ENCODE measurements around the gene PRCD.

The PRCD gene

DNA sequence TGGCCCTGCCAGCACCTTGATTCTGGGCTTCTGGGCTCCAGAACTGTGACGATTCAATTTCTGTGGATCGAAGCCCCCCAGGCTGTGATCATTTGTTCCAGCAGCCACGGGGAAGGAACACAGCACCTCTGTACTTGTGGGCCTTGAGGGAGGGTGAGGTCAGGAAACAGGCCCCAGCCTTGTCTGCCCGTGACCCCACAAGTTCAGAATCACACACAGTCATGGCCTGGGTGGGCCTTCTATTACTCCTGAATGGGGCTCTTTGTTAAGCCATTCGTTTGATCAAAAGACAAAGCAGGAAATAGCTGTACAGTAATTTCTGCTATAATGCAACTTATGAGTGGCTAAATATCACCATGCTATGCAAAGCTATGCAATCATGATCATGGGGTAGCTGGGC is 35.7 kb downstream of the PRCD start:
- no peak for DNase-seq

DNA sequence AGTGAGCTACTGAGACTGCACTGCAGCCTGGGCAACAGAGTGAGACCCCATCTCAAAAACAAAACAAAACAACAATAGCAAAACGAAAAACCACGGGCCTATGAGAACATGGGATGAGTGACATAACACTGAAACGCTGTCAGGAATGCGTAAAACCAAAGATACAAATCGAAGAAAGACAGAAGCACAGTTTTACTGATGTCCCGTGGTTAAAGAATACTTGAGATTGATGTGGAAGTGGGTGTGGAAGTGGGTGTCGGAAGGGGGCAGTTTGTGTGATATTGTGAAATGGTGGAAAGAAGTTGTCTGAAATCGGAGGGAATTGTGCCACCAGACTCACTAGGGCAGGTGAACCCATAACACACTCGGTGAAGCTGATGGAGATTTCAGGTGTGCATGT is 36.3 kb downstream of the PRCD start:
- no peak for DNase-seq

DNA sequence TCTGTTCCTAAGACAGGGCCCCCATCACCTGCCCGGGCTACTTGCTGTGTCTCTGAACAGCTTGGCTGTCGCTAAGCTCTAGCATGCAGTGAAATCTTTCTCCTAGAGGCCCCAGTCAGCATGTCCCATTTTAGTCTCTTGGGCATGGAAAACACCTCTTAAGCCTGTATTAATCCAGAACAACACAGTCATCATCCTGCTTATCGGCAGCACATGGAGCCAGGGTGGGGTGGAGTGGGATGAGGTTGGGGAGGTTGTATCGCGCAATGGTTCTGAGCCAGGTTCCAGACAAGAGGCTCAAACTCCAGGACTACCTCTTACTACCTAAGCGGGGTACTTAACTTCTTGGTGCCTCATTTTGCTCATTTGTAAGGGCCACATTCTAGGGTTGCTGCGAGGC is 38.0 kb downstream of the PRCD start:
- DNase-seq: no peak

DNA sequence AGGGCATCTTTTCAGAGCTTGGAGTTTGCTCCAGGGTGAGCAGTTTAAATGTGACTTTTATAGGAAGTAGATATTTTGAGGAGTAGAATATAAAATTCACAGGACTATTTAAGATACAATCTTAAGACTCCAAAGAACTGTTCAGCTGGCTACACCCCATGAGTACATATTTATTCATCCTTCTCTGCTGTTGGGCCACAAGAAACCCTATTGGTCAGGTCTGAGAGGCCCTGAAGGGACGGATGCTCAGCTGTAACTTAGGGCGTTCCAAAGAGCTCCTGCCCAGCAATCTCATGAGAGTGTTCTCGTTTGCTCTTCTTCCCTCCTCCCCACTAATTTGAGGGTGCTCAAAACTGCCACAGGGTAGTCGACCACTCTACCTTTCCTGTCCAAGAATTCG is 38.5 kb downstream of the PRCD start:
- DNase-seq: no peak

DNA sequence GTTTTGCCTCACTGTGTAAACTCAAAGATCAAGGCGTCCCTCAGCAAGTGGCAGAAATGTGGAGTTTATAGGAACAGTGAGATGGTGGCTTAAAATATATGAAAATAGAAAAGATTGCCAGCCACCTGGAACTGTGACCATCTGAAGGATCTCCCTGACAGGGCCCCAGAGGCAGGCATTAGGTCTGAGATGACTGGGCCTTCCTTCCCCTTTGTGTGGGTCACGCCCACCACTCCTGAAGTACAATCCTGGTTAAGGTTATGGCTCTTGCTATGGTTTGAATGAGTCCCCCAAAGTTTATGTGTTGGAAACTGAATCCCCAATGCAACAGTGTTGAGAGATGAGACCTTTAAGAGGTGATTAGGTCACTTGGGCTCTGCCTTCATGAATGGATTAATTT is 39.4 kb downstream of the PRCD start:
- DNase-seq: no peak

DNA sequence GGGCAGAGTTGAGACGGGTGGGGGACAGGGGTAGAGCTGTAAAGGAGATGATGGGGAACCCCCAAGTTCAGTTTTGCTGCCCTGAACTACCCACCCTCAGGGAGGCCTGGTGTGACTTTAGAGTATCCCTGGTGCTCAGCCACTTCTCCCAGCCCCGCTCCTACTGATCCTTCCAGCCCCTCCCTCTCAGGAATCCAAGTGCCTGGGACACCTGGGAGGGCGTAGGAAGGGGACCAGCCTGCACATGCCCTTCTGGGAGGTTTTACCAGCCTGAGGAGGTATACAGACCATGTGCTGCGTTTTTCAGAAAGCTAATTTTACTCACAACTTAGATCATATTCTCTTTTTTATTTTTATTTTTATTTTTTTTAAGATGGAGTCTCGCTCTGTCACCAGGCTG is 41.7 kb downstream of the PRCD start:
- DNase-seq: no peak

DNA sequence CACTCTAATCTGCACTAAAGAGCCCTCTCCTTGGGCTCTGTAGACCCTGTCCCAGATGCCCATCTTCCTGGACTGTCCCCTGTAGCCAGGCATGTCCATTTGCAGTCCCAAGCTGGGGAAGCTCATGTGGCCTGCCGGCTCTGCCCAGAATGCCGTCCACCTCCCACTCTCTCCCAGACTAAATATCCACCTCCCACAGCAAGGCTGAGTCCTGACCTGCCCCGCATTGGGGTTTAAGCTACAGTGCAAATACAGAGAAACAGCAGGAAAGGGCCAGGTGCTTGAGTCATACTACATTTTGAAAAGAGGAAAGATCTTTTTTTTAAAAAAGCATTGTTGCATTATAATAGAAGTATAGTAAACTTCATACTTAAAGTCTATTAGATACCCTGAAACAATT is 42.8 kb downstream of the PRCD start:
- DNase-seq: no peak

DNA sequence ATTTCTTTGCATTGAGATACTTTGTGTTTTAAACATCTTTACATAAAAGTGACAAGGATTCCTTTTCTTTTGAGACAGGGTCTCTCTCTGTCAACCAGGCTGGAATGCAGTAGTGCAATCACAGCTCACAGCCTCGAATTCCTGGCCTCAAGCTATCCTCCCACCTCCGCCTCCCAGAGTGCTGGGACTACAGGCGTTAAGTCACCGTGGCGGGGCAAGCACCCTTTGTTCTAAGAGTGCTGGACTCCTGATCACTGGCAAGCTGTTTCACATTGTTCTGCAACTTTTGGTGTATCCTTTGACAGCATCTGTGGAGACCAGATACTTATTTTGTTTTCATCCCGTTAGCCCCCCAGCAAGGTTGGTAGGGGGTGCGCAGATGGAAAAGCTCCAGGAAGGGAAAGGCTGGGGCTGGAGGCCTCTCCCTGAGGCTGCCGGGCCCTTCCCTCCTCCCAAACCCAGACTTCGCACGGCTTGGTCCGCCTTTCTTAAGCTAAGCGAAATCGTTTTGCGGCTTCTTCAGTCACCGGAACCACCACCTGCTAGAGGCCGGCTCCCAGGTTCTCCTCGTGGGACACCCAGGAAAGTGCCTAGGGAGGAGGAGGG is 44.7 kb downstream of the PRCD start:
- no peak for DNase-seq

DNA sequence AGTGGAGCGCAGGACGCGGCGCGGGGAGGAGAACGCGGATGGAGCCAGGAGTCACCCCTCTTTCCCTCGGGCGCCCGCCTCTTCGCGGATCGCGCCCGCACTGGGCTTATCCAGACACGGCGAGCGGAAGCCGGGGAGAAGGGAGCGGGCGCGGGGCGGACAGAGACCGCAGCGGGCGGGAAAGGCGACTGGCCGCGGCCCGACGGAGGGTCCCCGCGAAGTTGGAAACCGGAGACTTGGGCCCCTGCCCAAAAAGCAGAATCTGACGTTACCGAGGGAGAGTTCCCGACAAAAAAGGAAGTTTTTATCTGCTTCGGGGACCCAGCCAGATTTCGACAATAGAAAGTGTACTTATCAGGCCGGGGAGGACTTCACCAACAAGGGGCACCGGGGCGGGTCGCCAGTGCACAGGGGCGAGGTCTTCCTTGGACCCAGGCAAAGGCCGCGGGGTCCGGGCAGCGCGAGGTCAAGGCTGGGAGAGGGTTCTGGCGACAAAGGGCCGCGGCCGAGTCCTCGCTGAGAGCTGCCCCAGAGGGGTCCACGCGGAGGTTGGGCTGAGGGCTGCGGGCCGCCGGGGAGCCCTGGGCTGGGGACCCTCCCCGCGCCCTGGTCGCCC is 45.3 kb downstream of the PRCD start:
- DNase-seq: no peak

DNA sequence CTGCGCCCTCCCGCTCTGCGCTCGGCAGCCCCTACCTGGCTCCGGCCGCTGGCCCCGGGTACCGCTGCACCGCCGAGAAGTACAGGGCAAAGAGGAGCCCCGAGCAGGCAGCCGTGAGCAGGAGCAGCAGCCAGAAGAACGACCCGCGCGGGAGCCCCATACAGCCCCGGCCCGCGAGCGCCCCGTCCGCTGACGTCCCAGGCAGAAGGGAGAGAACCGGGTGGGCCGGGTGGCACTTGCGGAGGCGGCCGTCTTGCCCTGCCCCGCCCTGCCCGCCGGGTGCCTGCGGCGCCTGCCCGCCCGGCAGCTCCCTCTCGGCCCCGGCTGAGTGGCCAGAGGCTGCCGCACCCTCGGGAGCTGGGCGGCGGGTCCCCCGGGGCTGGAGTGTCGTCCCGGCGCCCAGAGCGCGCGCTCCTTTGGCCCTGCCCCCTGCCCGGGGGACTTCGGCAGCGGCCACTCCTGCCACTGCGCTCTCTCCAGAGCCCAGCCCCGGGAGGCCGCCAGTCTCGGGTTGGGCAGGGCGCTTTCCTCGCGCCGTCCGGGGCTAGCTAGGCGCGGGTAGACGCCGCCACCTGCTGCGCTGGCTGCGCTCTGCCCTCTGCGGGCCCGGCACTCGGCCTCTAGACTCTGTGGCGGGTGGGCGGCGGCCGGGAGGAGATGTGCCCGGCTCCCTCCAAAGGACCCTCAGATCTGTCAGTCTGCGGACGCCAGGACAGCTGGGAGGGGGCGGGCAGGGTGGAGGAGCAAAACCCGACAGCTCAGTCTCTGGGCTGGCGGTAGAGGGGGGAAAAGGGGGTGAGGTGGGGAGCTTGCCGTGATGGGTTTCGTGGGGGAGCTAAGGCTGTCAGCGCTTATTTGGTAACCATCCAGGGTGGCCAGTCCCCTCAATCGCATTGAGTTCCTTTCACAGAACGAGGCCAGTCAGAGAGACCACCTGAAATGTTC is 46.1 kb downstream of the PRCD start, which contains the start of gene ST6GALNAC2:
Gene ST6GALNAC2 (minus strand): TSS at position 212 of the 945 bp plus-strand sequence. CDS start 52 bp downstream, at position 160.
- peak; percentile 20 for DNase-seq

DNA sequence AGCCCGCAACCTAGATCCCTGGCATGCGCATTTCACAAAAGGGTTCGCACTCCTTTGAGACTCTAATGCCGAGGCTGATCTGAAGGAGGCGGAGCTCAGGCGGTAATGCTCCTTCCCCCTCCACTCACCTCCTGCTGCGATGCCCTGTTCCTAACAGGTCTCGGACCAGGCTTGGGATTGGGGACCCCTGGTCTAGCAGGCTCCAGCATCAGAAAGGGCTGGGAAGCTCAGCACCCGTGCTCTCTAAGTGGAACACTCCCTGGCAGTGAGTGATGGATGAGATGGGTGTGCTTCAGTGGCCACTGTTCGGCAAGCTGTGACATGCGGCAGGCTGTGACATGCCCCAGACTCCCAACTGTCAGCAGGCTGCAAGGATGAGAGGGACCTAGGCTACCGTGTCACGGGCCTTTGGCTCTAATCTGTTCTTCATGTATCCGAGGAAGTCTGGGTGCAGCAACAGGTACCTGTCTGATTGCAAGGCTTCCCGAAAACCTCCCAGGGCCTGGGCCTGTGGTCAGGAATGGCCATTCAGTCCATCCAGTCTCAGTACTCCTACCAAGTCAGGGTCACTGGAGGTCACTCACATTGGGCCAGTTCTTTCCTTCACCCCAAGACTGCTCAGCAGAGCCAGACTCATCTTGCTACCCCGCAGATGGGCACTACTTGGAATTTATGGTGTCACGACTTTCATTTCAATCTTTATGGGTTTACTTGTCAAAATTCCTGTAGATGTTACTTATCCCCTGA is 47.1 kb downstream of the PRCD start:
- peak; percentile 78 for DNase-seq

DNA sequence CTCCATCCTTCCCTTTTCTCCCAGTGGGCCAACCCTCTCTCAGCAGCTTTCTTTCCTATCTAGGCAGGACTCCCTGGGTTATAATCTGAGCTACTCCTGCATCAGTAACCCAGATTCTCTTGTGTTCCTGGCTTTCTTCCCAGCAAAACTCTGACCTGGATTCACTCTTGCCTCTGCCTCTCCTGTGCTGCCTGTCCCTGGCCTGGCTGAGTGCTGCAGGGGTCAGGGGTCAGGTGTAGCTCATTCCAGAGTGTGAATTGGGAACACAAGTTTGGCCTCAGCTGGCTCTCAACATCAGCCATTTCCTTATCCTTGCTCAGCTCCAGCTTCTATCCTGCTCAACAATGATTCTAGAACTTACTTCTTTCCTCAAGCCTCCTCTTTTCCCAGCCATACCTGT is 48.3 kb downstream of the PRCD start:
- no peak for DNase-seq

DNA sequence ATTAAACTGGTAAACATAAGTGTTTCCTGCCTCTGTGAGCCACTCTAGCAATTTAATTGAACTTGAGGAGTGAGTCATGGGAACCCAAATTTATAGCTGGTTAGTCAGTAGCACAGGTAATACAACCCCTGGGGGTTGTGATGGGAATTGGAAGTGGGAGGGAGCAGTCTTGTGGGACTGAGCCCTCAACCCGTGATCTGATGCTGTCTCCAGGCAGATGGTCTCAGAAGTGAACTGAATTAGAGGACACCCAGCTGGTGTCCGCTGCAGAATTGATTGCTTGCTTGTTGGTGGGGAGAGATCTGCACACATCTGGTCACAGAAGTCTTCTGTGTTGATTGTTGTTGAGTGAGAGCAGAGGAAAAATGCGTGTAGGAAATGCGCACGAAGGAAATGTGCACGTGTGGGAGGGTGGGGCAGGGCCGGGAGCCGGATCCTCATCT is 53.6 kb downstream of the PRCD start:
- peak; percentile 45 for DNase-seq

DNA sequence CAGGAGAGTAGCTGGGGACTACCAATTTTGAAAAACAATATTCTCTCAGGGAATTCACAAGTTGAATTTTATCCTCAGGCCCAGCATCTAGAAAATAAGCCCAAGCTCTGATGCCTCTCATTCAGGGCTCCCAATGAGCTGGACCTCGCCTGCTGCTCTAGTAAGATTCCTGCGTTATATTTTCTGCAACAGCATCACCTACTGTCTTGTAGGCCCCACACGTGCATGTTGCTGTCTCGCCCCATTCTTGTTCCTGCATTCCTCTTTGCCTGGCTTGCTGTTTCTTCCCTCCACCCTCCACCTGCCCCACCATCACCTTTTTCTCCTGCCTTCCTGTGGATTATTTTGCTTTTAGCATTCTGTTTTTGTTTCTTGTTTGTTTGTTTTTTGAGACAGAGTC is 54.1 kb downstream of the PRCD start:
- no peak for DNase-seq

DNA sequence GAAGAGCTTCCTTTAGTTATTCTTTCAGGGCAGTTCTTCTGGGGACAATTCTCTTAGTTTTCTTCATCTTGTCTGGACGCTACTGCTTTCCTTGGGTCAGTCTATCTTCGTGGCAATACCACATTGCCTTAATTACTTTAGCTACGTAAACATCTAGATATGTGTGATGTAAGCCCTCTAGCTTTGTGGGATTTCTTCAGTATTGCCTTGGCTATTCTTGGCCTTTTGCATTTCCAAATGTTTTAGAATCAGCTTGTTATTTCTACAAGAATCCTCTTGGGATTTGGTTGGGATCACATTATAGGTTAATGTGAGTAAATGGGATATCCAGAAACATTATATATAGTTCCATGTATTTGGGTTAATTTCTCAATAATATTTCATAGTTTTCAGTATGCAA is 54.8 kb downstream of the PRCD start:
- no peak for DNase-seq

All from SHP77 treated with DMSO at 0.1 percent for 48 hours (cell line).